ENCODE measurements around the gene CYP4V2.

DNA sequence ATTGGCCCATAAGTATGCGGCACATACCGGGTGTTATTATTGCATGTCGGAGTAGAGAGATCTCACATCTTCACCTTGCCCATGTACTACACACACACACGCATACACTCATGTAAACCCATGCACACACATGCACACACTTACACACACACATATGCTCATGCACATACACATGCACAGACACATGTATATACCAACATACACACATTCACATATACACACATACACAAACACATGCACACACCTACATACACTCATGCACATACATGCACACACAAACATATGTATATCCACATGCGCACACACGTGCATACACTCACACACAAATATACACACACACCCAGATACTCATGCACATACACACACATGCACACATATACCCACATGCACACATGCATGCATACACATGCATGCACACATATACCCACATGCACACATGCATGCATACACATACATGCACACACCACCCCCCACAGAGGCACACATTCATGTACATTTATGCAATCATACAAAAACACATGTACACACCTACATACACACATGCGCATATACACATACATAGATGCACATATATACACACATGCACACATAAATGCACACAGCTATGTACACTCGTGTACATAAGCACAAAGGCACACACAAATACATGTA is 11.2 kb downstream of the CYP4V2 start:
- TF ChIP-seq, protein P1, sequence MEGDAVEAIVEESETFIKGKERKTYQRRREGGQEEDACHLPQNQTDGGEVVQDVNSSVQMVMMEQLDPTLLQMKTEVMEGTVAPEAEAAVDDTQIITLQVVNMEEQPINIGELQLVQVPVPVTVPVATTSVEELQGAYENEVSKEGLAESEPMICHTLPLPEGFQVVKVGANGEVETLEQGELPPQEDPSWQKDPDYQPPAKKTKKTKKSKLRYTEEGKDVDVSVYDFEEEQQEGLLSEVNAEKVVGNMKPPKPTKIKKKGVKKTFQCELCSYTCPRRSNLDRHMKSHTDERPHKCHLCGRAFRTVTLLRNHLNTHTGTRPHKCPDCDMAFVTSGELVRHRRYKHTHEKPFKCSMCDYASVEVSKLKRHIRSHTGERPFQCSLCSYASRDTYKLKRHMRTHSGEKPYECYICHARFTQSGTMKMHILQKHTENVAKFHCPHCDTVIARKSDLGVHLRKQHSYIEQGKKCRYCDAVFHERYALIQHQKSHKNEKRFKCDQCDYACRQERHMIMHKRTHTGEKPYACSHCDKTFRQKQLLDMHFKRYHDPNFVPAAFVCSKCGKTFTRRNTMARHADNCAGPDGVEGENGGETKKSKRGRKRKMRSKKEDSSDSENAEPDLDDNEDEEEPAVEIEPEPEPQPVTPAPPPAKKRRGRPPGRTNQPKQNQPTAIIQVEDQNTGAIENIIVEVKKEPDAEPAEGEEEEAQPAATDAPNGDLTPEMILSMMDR (conservative IDR thresholded peaks at IDR 0.05): no peak
- no peak for TF ChIP-seq ZFX (IDR thresholded peaks at IDR 0.05)
